Heart left ventricle (tissue), 13 donors: ENCODE results near the gene TMEM208.

ENCODE experiments used
- CTCF ChIP-seq, 12 donors: fragments of 200-600 bp; sonication (generic) in 4 of 12; IDR thresholded peaks; one replicate each; pipeline versions ENCODE4 v1.5.0 to v1.8.0; 2018 to 2022; ENCODE audit warnings: antibody characterized with exemption in 12 of 12, mild to moderate bottlenecking in 5 of 12
- POLR2A ChIP-seq, 2 donors: fragments of 450-650 bp; IDR thresholded peaks; one replicate each; pipeline ENCODE4 v1.6.1; 2017; ENCODE audit warnings: antibody characterized with exemption in 2 of 2, mild to moderate bottlenecking in 2 of 2, moderate library complexity in 2 of 2
- donor health status: ischemic (EF 13 %, LVEDD 7.1; RV severe dilation, severe dysfunction).
- donor health status: DM: no; HTN: yes; CAD: no.
- donor health status: DM: no; HTN: no; CAD: no.
- donor health status: ischemic (EF 25% LVEDD 6.9; RV normal size, moderate dysfunction).
- donor health status: ischemic (EF 25% LVEDD 5.7; RV mildly dilated, moderate dysfunction).
- donor health status: ischemic (EF 35%, LVEDD 5.7; RV mildly dilated, moderate dysfunction).
- donor health status: nonischemic (EF 11% LVEDD 7.7; RV severe dilation, severe dysfunction).
- donor health status: DM: yes; HTN: yes; CAD: no.
- donor health status: PGD.
- donor health status: ischemic (EF 29% LVEDD 5.4; RV normal size, mild dysfunction).
- donor health status: nonischemic (EF 23%, LVEDD 6.1; RV moderate dilation, normal function).

DNA sequence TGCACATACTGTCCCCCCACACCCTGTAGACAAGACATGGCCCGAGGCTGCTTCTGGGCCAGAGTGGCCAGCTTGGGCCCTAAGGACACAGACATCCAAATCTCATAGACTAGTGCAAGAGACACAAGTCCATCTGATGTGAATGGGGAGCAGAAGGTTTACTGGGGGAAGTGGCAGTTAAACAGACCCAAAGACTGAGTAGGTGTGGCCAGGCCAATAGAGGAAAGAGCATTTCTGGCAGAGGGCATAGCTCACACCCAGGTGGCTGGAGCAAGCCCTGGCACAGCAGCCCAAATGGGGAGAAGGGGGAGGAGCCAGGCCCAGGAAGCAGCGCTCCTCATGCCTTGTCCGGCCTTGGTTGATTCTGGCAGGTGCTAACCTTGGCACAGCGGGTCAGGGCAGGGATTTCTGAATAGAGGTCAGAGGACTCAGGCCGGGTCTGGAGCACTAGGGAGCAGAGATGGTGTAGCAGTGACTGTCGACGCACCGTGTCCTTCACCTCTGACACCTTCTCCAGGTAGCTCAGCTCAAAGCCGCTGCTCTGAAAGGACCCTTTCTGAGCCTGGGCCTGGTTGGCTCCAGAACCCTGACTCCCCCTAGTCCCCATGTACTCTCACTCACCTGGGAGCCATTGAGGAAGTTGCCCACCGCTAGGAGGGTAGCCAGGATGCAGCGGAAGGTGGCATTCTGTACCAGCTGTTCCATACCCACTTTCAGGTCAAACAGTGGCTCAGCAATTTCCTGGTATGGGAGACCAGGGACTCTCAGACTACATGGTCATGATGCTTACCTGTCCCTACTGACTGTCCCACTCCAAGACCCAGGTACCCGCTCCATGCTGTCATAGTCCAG lies 4.1 kb downstream of the TMEM208 start:
- TF ChIP-seq CTCF (IDR thresholded peaks at IDR 0.05) = no peak
- TF ChIP-seq POLR2A (IDR thresholded peaks at IDR 0.05) = no peak
